IPS-18a (cell line): Measurements from ENCODE around the gene GABBR1.

Source experiments
- H3K27ac ChIP-seq: one replicate; pipeline ENCODE4 v1.5.1; 2013; ENCODE audit warnings: low read length
- H3K27me3 ChIP-seq: one replicate; pipeline ENCODE4 v1.6.1; 2013; ENCODE audit warnings: mild to moderate bottlenecking, low read length; ENCODE audit not compliant: control insufficient read depth, insufficient read depth
- H3K36me3 ChIP-seq: one replicate; pipeline ENCODE4 v1.6.1; 2013; ENCODE audit warnings: low read depth, low read length; ENCODE audit not compliant: control insufficient read depth
- H3K4me1 ChIP-seq: one replicate; pipeline ENCODE4 v1.6.1; 2013; ENCODE audit warnings: low read depth, low read length; ENCODE audit not compliant: control insufficient read depth
- H3K4me3 ChIP-seq: one replicate; pipeline ENCODE4 v1.5.1; 2013; ENCODE audit warnings: low read length
- H3K9ac ChIP-seq: one replicate; pipeline ENCODE4 v1.6.1; 2013; ENCODE audit warnings: mild to moderate bottlenecking, low read length, moderate library complexity
- H3K9me3 ChIP-seq: one replicate; pipeline ENCODE4 v1.6.1; 2013; ENCODE audit warnings: low read depth, low read length; ENCODE audit not compliant: control insufficient read depth

GABBR1 gene

GRCh38 chr6:29517728-29518440 lies 115.1 kb downstream of the GABBR1 start:
- H3K27ac ChIP-seq: no peak overlapping the region
- H3K27me3 ChIP-seq: no peaks in the 10 kb centered on the region
- no peak overlapping the region for H3K4me3 ChIP-seq
- no peak overlapping the region for H3K9ac ChIP-seq
- peaks cover 4% of the 10 kb centered on the region for H3K9me3 ChIP-seq
- H3K36me3 ChIP-seq: no peaks in the 10 kb centered on the region
- no peaks in the 10 kb centered on the region for H3K4me1 ChIP-seq

GRCh38 chr6:29517245-29517644 lies 115.7 kb downstream of the GABBR1 start:
- no peaks in the 10 kb centered on the region for H3K36me3 ChIP-seq
- no peak overlapping the region for H3K27ac ChIP-seq
- H3K9me3 ChIP-seq: no peaks in the 10 kb centered on the region
- no peak overlapping the region for H3K9ac ChIP-seq
- H3K4me1 ChIP-seq: no peaks in the 10 kb centered on the region
- H3K27me3 ChIP-seq: no peaks in the 10 kb centered on the region
- H3K4me3 ChIP-seq: no peak overlapping the region

GRCh38 chr6:29516108-29516507 lies 116.9 kb downstream of the GABBR1 start:
- Histone ChIP-seq H3K9me3 (no peaks in the 10 kb centered on the region), H3K4me1 (no peaks in the 10 kb centered on the region), H3K4me3 (no peak overlapping the region), H3K27me3 (no peaks in the 10 kb centered on the region), H3K9ac (no peak overlapping the region), H3K27ac (no peak overlapping the region), H3K36me3 (no peaks in the 10 kb centered on the region)

- Histone ChIP-seq H3K27me3 (no peaks in the 10 kb centered on the region), H3K9me3 (no peaks in the 10 kb centered on the region), H3K4me3 (no peak overlapping the region), H3K27ac (no peak overlapping the region), H3K4me1 (peaks cover 4% of the 10 kb centered on the region), H3K9ac (no peak overlapping the region), H3K36me3 (no peaks in the 10 kb centered on the region)
These were observed 122.2 kb downstream of the GABBR1 start for GRCh38 chr6:29510746-29511300.

- H3K27ac ChIP-seq: no peak overlapping the region
- H3K4me1 ChIP-seq: peaks cover 4% of the 10 kb centered on the region
- H3K9me3 ChIP-seq: no peaks in the 10 kb centered on the region
- no peaks in the 10 kb centered on the region for H3K27me3 ChIP-seq
- no peak overlapping the region for H3K4me3 ChIP-seq
- no peak overlapping the region for H3K9ac ChIP-seq
- no peaks in the 10 kb centered on the region for H3K36me3 ChIP-seq
These were observed 122.8 kb downstream of the GABBR1 start for GRCh38 chr6:29510202-29510601.
